IMR-90 (cell line): ENCODE data around the gene MGLL. TPM values are rescaled to one million over a fixed set of nuclear protein-coding genes. Genes with fewer than 3 reads are reported as not detected.

ENCODE experiments used
- ATAC-seq: fragments of 200-7000 bp; cut with Tn5 transposase; 2 replicates; pipeline ENCODE4 v1.9.1; 2020; ENCODE audit warnings: low read depth, mild to moderate bottlenecking, moderate library complexity
- BruUV-seq: library from RNA; stranded (reverse); fragments of 400-500 nt; replicated peaks from 2 replicates; lab custom pipeline; 2021; lab: Mats Ljungman, UMichigan
- CTCF ChIA-PET: fragments of 300-600 bp; formaldehyde crosslinking; extraction: SDS; loops from one replicate; lab custom pipeline; 2021; ENCODE audit warnings: antibody characterized with exemption; lab: Yijun Ruan, JAX
- POLR2A ChIA-PET: fragments of 300-600 bp; sonication (Branson Sonifier 250); formaldehyde crosslinking; loops from one replicate; lab custom pipeline; 2022; ENCODE audit warnings: antibody characterized with exemption; ENCODE audit not compliant: unreplicated experiment; lab: Charles Lee
- DNase-seq: peaks from one replicate; pipeline ENCODE4 v3.0.0; 2013
- H2AFZ ChIP-seq: replicated peaks from 2 replicates; pipeline ENCODE3; 2013; ENCODE audit warnings: low read length, mild to moderate bottlenecking; ENCODE audit not compliant: poor library complexity
- H2AK5ac ChIP-seq: 2 replicates; pipeline ENCODE4 v1.6.1; 2013; ENCODE audit warnings: low read depth, low read length, inconsistent platforms
- H2AK9ac ChIP-seq: replicated peaks from 2 replicates; pipeline ENCODE3; 2013; ENCODE audit warnings: mild to moderate bottlenecking, low read depth, low read length, moderate library complexity; ENCODE audit not compliant: poor library complexity
- H2BK120ac ChIP-seq: 2 replicates; pipeline ENCODE4 v1.6.1; 2013; ENCODE audit warnings: low read depth, low read length, inconsistent platforms
- H2BK15ac ChIP-seq: 3 replicates; pipeline ENCODE4 v1.6.1; 2013; ENCODE audit warnings: low read depth, low read length, inconsistent platforms
- H2BK20ac ChIP-seq: 2 replicates; pipeline ENCODE4 v1.6.1; 2013; ENCODE audit warnings: low read depth, mild to moderate bottlenecking, inconsistent platforms, low read length, moderate library complexity
- H2BK5ac ChIP-seq: 2 replicates; pipeline ENCODE4 v1.6.1; 2013; ENCODE audit warnings: mild to moderate bottlenecking, low read depth, low read length, inconsistent platforms; ENCODE audit not compliant: poor library complexity, severe bottlenecking
- H3K14ac ChIP-seq: replicated peaks from 2 replicates; pipeline ENCODE4 v1.6.1; 2013; ENCODE audit warnings: low read depth, low read length, inconsistent platforms
- H3K18ac ChIP-seq: 2 replicates; pipeline ENCODE4 v1.6.1; 2013; ENCODE audit warnings: low read depth, low read length, control low read depth
- H3K23ac ChIP-seq: 2 replicates; pipeline ENCODE4 v1.6.1; 2013; ENCODE audit warnings: low read depth, low read length, inconsistent platforms
- H3K27ac ChIP-seq: 2 replicates; pipeline ENCODE4 v1.5.1; 2013; ENCODE audit warnings: mild to moderate bottlenecking, control low read depth, low read length; ENCODE audit not compliant: insufficient read depth
- H3K27me3 ChIP-seq: 2 replicates; pipeline ENCODE4 v1.6.1; 2013; ENCODE audit warnings: low read length; ENCODE audit not compliant: control insufficient read depth, insufficient read depth
- H3K36me3 ChIP-seq: 2 replicates; pipeline ENCODE4 v1.6.1; 2013; ENCODE audit warnings: low read length, mixed read lengths; ENCODE audit not compliant: control insufficient read depth, insufficient read depth
- H3K4ac ChIP-seq: 2 replicates; pipeline ENCODE4 v1.6.1; 2013; ENCODE audit warnings: low read depth, low read length, inconsistent platforms
- H3K4me1 ChIP-seq: 2 replicates; pipeline ENCODE4 v1.6.1; 2013; ENCODE audit warnings: low read length, mixed read lengths; ENCODE audit not compliant: control insufficient read depth, insufficient read depth
- H3K4me2 ChIP-seq: 2 replicates; pipeline ENCODE4 v1.6.1; 2013; ENCODE audit warnings: low read depth, mild to moderate bottlenecking, control low read depth, low read length, moderate library complexity
- H3K4me3 ChIP-seq: 2 replicates; pipeline ENCODE4 v1.5.1; 2013; ENCODE audit warnings: low read depth, mild to moderate bottlenecking, control low read depth, low read length, moderate library complexity; ENCODE audit not compliant: insufficient read depth
- H3K56ac ChIP-seq: 2 replicates; pipeline ENCODE4 v1.6.1; 2013; ENCODE audit warnings: low read length, inconsistent platforms; ENCODE audit not compliant: insufficient read depth; ENCODE audit errors: extremely low read depth
- H3K79me1 ChIP-seq, 2 experiments: 2 replicates each; pipeline ENCODE4 v1.6.1; 2013; ENCODE audit warnings: low read length in 2 of 2, inconsistent platforms in 1 of 2, low read depth in 1 of 2
- H3K9ac ChIP-seq: 2 replicates; pipeline ENCODE4 v1.6.1; 2013; ENCODE audit warnings: low read depth, low read length, control low read depth
- H3K9me1 ChIP-seq: 2 replicates; pipeline ENCODE4 v1.6.1; 2013; ENCODE audit warnings: low read length, inconsistent platforms; ENCODE audit not compliant: insufficient read depth
- H3K9me3 ChIP-seq: 2 replicates; pipeline ENCODE4 v1.6.1; 2013; ENCODE audit warnings: low read length; ENCODE audit not compliant: control insufficient read depth, insufficient read depth
- H4K20me1 ChIP-seq: 2 replicates; pipeline ENCODE4 v1.6.1; 2013; ENCODE audit warnings: low read length, inconsistent platforms; ENCODE audit not compliant: insufficient read depth
- H4K5ac ChIP-seq: 2 replicates; pipeline ENCODE4 v1.6.1; 2013; ENCODE audit warnings: mild to moderate bottlenecking, low read depth, low read length, control low read depth
- H4K8ac ChIP-seq, 2 experiments: 2 replicates each; pipeline ENCODE4 v1.6.1; 2013; ENCODE audit warnings: low read depth in 2 of 2, low read length in 2 of 2, control low read depth in 1 of 2, inconsistent platforms in 1 of 2
- H4K91ac ChIP-seq: 2 replicates; pipeline ENCODE4 v1.6.1; 2013; ENCODE audit warnings: low read depth, low read length, inconsistent platforms; ENCODE audit not compliant: insufficient read depth
- CEBPB ChIP-seq: IDR thresholded peaks from 2 replicates; pipeline ENCODE4 v1.6.1; 2012; ENCODE audit warnings: low read depth, low read length, improper control_type of control experiment
- CHD1 ChIP-seq: IDR thresholded peaks from 2 replicates; pipeline ENCODE4 v1.6.1; 2012; ENCODE audit warnings: low read depth, low read length, improper control_type of control experiment
- FOS ChIP-seq: fragments of 150-350 bp; IDR thresholded peaks from 2 replicates; pipeline ENCODE4 v1.6.1; 2016; ENCODE audit warnings: low read depth, low read length
- MAFK ChIP-seq: IDR thresholded peaks from 2 replicates; pipeline ENCODE4 v1.6.1; 2012; ENCODE audit warnings: low read depth, low read length, improper control_type of control experiment
- MAZ ChIP-seq: IDR thresholded peaks from 2 replicates; pipeline ENCODE4 v1.6.1; 2012; ENCODE audit warnings: low read depth, mild to moderate bottlenecking, low read length, improper control_type of control experiment, moderate library complexity, borderline replicate concordance
- MXI1 ChIP-seq: IDR thresholded peaks from 2 replicates; pipeline ENCODE4 v1.6.1; 2012; ENCODE audit warnings: low read depth, mild to moderate bottlenecking, low read length, moderate library complexity, borderline replicate concordance
- NFE2L2 ChIP-seq: fragments of 150-350 bp; IDR thresholded peaks from 2 replicates; pipeline ENCODE4 v1.6.1; 2016; ENCODE audit warnings: low read depth, mild to moderate bottlenecking, low read length
- POLR2A ChIP-seq: IDR thresholded peaks from 2 replicates; pipeline ENCODE4 v1.6.1; 2012; ENCODE audit warnings: mild to moderate bottlenecking, low read depth, low read length
- RCOR1 ChIP-seq: IDR thresholded peaks from 2 replicates; pipeline ENCODE4 v1.6.1; 2012; ENCODE audit warnings: mild to moderate bottlenecking, low read length, improper control_type of control experiment; ENCODE audit not compliant: insufficient replicate concordance
- SMC3 ChIP-seq: fragments of 150-350 bp; IDR thresholded peaks from 2 replicates; pipeline ENCODE4 v1.6.1; 2016; ENCODE audit warnings: low read depth, mild to moderate bottlenecking, antibody characterized with exemption, low read length, moderate library complexity
- WGBS, 2 experiments: methylation state at CpG; one replicate each; pipeline versions ENCODE4 v1.1.5 to v1.1.7; 2013; ENCODE audit warnings: missing lambda C conversion rate in 2 of 2; ENCODE audit not compliant: insufficient read length in 1 of 2; ENCODE audit errors: extremely low coverage in 2 of 2; 5-methylcytosine and 5-hydroxymethylcytosine counted together
- dilution Hi-C: fragments of 300-500 bp; cut with HindIII; formaldehyde crosslinking; loops from one replicate; pipeline ENCODE4 v1.14.3; 2018; ENCODE audit warnings: low sequenced_read_pairs; ENCODE audit not compliant: unreplicated experiment
- in situ Hi-C: fragments of 300-500 bp; cut with MboI; formaldehyde crosslinking; loops from 3 replicates; pipeline ENCODE4 v1.14.3; 2019; ENCODE audit warnings: low sequenced_read_pairs, inconsistent platforms, mixed read lengths
- intact Hi-C: fragments of 100-400 bp; cut with micrococcal nuclease; formaldehyde crosslinking; loops from 2 replicates; pipeline ENCODE4 v1.10.0; 2022
- polyA plus RNA-seq, 3 experiments: library from polyadenylated mRNA; depleted of rRNA; stranded (reverse); fragments of >200 nt; gene quantifications; 2 replicates each; pipeline ENCODE4 v1.2.3, GENCODE V29; 2012; ENCODE audit warnings: low replicate concordance in 1 of 3
- total RNA-seq: library from RNA; depleted of rRNA; stranded (reverse); fragments of >200 nt; gene quantifications from 2 replicates; pipeline ENCODE4 v1.2.3, GENCODE V29; 2012
- TF ChIP-seq, protein P1 (sequence below): fragments of 150-350 bp; IDR thresholded peaks from 2 replicates; pipeline ENCODE4 v1.6.1; 2016; ENCODE audit warnings: low read depth, mild to moderate bottlenecking, low read length, moderate library complexity, borderline replicate concordance

The MGLL gene
- total and polyA plus RNA-seq, 2 of the 4 experiments (the other 2 are of a cell fraction) = 23.7 to 60.6 TPM

GRCh38 chr3:127678611-127679533 is 143.4 kb downstream of the MGLL start (continued):
- TF ChIP-seq MXI1 = no peak
- no peak for TF ChIP-seq NFE2L2

DNA sequence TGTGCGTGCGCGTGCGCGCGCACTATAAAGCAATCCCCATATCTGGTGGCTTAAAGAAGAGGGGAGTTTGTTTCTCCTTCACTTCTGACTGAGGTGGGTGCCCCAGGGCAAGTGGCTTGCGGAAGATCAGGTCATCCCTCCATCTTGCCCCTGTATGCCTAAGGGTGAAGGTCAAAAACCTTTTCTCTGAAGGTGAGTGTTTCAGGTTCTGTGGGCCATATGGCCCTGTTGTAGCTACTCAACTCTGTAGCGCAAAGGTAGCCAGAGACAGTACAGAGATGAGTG is 144.1 kb downstream of the MGLL start:
- Histone ChIP-seq H3K23ac (no peak overlapping the region), H3K9me3 (no peaks in the 10 kb centered on the region), H3K27ac (no peak overlapping the region), H3K18ac (no peak overlapping the region), H2AFZ (no peak overlapping the region), H3K4me2 (no peak overlapping the region), H3K4ac (no peak overlapping the region), H2AK5ac (no peak overlapping the region), H3K79me1 (peaks cover 14 to 17% of the 10 kb centered on the region in 2 experiments), H2BK20ac (no peak overlapping the region), H3K56ac (no peak overlapping the region), H4K91ac (no peak overlapping the region), H3K9ac (no peak overlapping the region), H2BK120ac (no peak overlapping the region), H2BK15ac (no peak overlapping the region), H3K4me3 (no peak overlapping the region), H2BK5ac (no peak overlapping the region), H3K27me3 (no peaks in the 10 kb centered on the region), H4K8ac (no peak overlapping the region), H3K14ac (no peak overlapping the region), H3K36me3 (peaks cover 31% of the 10 kb centered on the region), H2AK9ac (no peak overlapping the region), H4K5ac (no peak overlapping the region), H3K4me1 (0 out of 2 replicates have a peak, but pooled peaks cover 4% of the 10 kb centered on the region), H3K9me1 (0 out of 2 replicates have a peak, but pooled peaks cover 2% of the 10 kb centered on the region), H4K20me1 (no peaks in the 10 kb centered on the region; the same call in 1 of the 2 replicates)
- in situ Hi-C loops (no loop called here), intact Hi-C loops (no loop called here), dilution Hi-C loops (no loop called here)
- no peak for ATAC-seq
- WGBS, 2 experiments = no CpG with 5 or more reads among the region's 8 CpGs
- POLR2A ChIA-PET = no interaction called here
- TF ChIP-seq MXI1 (no peak), SMC3 (no peak), MAFK (no peak), POLR2A (no peak), FOS (no peak), MAZ (no peak), NFE2L2 (no peak), CHD1 (no peak), CEBPB (no peak), RCOR1 (no peak)
- TF ChIP-seq, protein P1, sequence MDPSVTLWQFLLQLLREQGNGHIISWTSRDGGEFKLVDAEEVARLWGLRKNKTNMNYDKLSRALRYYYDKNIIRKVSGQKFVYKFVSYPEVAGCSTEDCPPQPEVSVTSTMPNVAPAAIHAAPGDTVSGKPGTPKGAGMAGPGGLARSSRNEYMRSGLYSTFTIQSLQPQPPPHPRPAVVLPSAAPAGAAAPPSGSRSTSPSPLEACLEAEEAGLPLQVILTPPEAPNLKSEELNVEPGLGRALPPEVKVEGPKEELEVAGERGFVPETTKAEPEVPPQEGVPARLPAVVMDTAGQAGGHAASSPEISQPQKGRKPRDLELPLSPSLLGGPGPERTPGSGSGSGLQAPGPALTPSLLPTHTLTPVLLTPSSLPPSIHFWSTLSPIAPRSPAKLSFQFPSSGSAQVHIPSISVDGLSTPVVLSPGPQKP = no peak
- CTCF ChIA-PET = no interaction called here
- DNase-seq = no peak
- BruUV-seq = no TSS peak
